Left colon (tissue), 2 donors: ENCODE data around the gene TM9SF2. TPM values are rescaled to one million over a fixed set of nuclear protein-coding genes. Genes with fewer than 3 reads are reported as not detected.
"Not testable (repeated sequence)": the region's sequence is repeated elsewhere in the genome, so short reads cannot be mapped to it uniquely, and the experiment has no call there.

Experiments
- ATAC-seq: fragments of 200-7000 bp; cut with Tn5 transposase; one replicate; pipeline ENCODE4 v1.9.1; 2020; ENCODE audit warnings: mild to moderate bottlenecking, moderate library complexity
- DNase-seq, 2 donors: peaks; one replicate each; pipeline ENCODE4 v3.0.0-alpha.2; 2020
- intact Hi-C, 2 donors: fragments of 100-400 bp; cut with DNase I in 1 of 2; cut with micrococcal nuclease in 1 of 2; formaldehyde crosslinking; loops; one replicate each; pipeline versions ENCODE4 v1.11.2 to v1.14.0; 2022; cut with DNase I, micrococcal nuclease
- long read RNA-seq: library from polyadenylated mRNA; unstranded; transcript quantifications from one replicate; pipeline ENCODE4 v2.0.0, GENCODE V29; 2021
- total RNA-seq, 2 donors: library from RNA; stranded (reverse); fragmentation: NEBNext Ultra II Directional; extraction: Animal tissue kit (Norgen Biotek cat#: 25700); gene quantifications; one replicate each; pipeline ENCODE4 v1.2.1, GENCODE V29; 2021
- donor health status: DM: no; HTN: no; CAD: no.
- donor health status: DM: yes; HTN: yes; CAD: no.

The TM9SF2 gene
- 100 to 1,000 TPM; 209 to 210 TPM for total RNA-seq
- long read RNA-seq, transcript TM9SF2-201 (17 exons, 3,430 nt) = major isoform, 767 of 831 reads
- long read RNA-seq, partial matches to known transcripts = 22 of 831 reads
- long read RNA-seq, other reads (novel, unspliced or antisense) = 41 of 831 reads

- peak; percentile 76 for ATAC-seq
- DNase-seq = peak; percentile 97 to 98
- intact Hi-C loops = no loop called here
Observed at GRCh38 chr13:99501184-99501847, at the start of gene TM9SF2. TSS of gene TM9SF2 (plus strand) at chr13:99501472. CDS start at chr13:99501607, 135 bp downstream.

- no peak for DNase-seq
- no peak for ATAC-seq
- intact Hi-C loops = loop anchor here in 1 of 2 donors (10.0 kb wide), 1 partner anchor 1050 kb away; no protein-coding TSS in a partner anchor
Observed at GRCh38 chr13:99454518-99455183, 46.6 kb upstream of the TM9SF2 start.

GRCh38 chr13:99459099-99459850 lies 42.0 kb upstream of the TM9SF2 start:
- intact Hi-C loops = loop anchor here in 1 of 2 donors (10.0 kb wide), 1 partner anchor 1046 kb away; no protein-coding TSS in a partner anchor
- no peak for ATAC-seq
- DNase-seq = no peak

- DNase-seq, intact Hi-C loops, ATAC-seq: not testable (repeated sequence)
Observed at GRCh38 chr13:99460802-99461201, 40.5 kb upstream of the TM9SF2 start.

GRCh38 chr13:99463646-99464397 lies 37.5 kb upstream of the TM9SF2 start:
- DNase-seq (no peak), ATAC-seq (no peak)
- intact Hi-C loops = no loop called here

- intact Hi-C loops = no loop called here
- ATAC-seq (no peak), DNase-seq (no peak)
Observed at GRCh38 chr13:99464441-99464949, 36.8 kb upstream of the TM9SF2 start.

- ATAC-seq (no peak), DNase-seq (no peak)
- intact Hi-C loops = no loop called here
Observed at GRCh38 chr13:99465454-99465853, 35.8 kb upstream of the TM9SF2 start.

- DNase-seq (no peak), ATAC-seq (peak; percentile 40)
- intact Hi-C loops = no loop called here
Observed at GRCh38 chr13:99467764-99468163, 33.5 kb upstream of the TM9SF2 start.

GRCh38 chr13:99469041-99469440 lies 32.2 kb upstream of the TM9SF2 start:
- ATAC-seq = no peak
- DNase-seq = no peak
- intact Hi-C loops = no loop called here

GRCh38 chr13:99470027-99470426 lies 31.2 kb upstream of the TM9SF2 start:
- DNase-seq (no peak), ATAC-seq (no peak)
- intact Hi-C loops = no loop called here

- DNase-seq (no peak), ATAC-seq (no peak)
- intact Hi-C loops = no loop called here
Observed at GRCh38 chr13:99471221-99472121, 29.8 kb upstream of the TM9SF2 start.

- ATAC-seq (no peak), DNase-seq (no peak)
- intact Hi-C loops = no loop called here
Observed at GRCh38 chr13:99472122-99472440, 29.2 kb upstream of the TM9SF2 start.

GRCh38 chr13:99473515-99473914 lies 27.8 kb upstream of the TM9SF2 start:
- DNase-seq (no peak), ATAC-seq (no peak)

GRCh38 chr13:99476648-99477047 lies 24.6 kb upstream of the TM9SF2 start:
- no peak for ATAC-seq
- no peak for DNase-seq
- intact Hi-C loops = no loop called here

More at GRCh38 chr13:99473515-99473914, 27.8 kb upstream of the TM9SF2 start:
- intact Hi-C loops = no loop called here

- ATAC-seq = no peak
- DNase-seq = no peak
- intact Hi-C loops = no loop called here
Observed at GRCh38 chr13:99477493-99477892, 23.8 kb upstream of the TM9SF2 start.

- intact Hi-C loops = no loop called here
- DNase-seq = no peak
- peak; percentile 94 for ATAC-seq
Observed at GRCh38 chr13:99481366-99481765, 19.9 kb upstream of the TM9SF2 start.

- intact Hi-C loops = no loop called here
- DNase-seq (no peak), ATAC-seq (no peak)
Observed at GRCh38 chr13:99484473-99484872, 16.8 kb upstream of the TM9SF2 start.

- intact Hi-C loops = no loop called here
- DNase-seq = no peak
- no peak for ATAC-seq
Observed at GRCh38 chr13:99486996-99487395, 14.3 kb upstream of the TM9SF2 start.
